VCaP (cell line): ENCODE measurements around the gene NOC3L.

ENCODE experiments used
- H3K27ac ChIP-seq: fragments of 450-650 bp; 2 replicates; pipeline ENCODE4 v1.5.1; 2017
- TF ChIP-seq, protein P1 (sequence below): fragments of 450-650 bp; conservative IDR thresholded peaks from 2 replicates; pipeline ENCODE4 v1.5.1; 2017; ENCODE audit warnings: mild to moderate bottlenecking, moderate library complexity

The NOC3L gene

DNA sequence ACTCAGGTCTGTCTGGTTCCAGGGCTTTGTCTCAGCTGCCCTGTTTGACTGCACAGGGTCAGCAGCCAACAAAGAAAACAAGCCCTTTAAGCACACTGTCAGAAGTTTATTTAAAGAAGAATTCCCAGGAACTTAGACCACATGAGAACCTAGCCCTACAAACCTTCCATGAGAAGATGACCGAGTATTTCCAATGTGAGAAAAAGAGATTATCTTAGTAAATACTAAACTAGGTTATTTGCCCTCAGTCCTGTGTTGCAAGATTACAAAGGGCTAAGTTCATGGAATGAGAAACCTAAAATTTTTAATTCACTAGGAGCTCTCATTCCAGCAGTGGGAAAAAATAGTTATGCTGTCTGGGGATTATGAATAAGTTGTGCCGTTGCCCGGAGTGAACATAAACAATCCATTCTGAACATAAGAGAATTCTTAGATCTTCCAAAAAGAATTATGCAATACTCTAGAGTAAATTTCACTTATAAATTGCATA lies 46.7 kb downstream of the NOC3L start:
- H3K27ac ChIP-seq: no peak overlapping the region
- TF ChIP-seq, protein P1, sequence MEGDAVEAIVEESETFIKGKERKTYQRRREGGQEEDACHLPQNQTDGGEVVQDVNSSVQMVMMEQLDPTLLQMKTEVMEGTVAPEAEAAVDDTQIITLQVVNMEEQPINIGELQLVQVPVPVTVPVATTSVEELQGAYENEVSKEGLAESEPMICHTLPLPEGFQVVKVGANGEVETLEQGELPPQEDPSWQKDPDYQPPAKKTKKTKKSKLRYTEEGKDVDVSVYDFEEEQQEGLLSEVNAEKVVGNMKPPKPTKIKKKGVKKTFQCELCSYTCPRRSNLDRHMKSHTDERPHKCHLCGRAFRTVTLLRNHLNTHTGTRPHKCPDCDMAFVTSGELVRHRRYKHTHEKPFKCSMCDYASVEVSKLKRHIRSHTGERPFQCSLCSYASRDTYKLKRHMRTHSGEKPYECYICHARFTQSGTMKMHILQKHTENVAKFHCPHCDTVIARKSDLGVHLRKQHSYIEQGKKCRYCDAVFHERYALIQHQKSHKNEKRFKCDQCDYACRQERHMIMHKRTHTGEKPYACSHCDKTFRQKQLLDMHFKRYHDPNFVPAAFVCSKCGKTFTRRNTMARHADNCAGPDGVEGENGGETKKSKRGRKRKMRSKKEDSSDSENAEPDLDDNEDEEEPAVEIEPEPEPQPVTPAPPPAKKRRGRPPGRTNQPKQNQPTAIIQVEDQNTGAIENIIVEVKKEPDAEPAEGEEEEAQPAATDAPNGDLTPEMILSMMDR: no peak

DNA sequence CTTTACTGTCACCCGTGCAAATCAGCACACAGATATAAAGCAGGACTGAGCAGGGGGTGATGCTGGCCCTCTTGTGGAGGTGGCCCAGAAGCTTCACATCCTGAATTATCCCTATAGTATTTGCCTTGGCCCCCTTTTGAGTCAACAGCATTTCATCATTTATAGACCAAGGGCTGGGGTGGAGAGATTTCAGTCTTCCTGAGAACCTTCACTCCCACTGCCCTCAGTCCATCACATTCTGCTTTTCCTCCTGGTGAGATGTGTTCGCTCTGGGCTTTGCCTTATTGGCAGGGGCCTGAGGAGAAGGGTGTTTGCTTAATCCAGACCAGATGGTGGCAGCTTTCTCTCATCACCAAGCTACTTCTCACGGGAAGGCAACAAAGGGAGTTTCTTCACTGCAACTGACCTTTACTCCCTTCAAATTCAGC lies 47.7 kb downstream of the NOC3L start:
- H3K27ac ChIP-seq: no peak overlapping the region
- TF ChIP-seq, protein P1: no peak

DNA sequence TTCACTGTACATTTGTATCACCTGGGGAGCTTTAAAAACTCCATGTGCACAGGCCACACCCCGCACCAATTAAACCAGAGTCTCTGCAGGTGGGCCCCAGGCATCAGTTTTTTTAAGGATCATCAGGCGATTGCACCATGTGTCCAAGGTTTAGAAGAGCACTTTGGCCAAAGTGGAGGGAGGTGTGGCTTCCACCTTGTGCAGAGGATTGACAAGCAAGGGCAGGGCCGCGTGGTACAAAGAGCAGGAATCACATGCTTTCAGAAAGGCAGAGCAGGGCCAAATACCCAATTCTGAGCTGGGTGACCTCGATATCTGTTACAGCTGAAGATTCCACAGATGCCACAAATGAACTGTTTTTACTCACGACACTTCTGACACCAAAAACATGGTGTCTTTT lies 52.4 kb downstream of the NOC3L start:
- TF ChIP-seq, protein P1: no peak
- no peak overlapping the region for H3K27ac ChIP-seq

DNA sequence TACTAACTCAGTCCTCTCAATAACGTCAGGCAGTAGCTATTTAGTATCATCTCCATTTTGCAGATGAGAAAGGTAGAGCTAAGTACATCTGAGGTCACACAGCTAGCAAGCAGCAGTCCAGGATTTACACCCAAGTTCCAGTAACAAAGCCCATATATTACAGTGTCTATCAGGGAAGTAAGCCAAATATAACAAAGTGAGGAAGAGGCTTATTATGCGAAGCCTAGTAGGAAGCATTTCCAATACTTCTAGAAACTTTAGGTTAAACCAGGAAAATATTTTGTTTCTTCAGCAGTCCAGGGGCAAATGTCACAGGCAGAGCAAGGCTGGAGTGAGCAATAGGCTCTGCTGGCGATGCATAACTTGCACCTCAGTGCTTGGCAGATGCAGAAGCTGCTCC lies 53.9 kb downstream of the NOC3L start:
- no peak overlapping the region for H3K27ac ChIP-seq
- TF ChIP-seq, protein P1: no peak

DNA sequence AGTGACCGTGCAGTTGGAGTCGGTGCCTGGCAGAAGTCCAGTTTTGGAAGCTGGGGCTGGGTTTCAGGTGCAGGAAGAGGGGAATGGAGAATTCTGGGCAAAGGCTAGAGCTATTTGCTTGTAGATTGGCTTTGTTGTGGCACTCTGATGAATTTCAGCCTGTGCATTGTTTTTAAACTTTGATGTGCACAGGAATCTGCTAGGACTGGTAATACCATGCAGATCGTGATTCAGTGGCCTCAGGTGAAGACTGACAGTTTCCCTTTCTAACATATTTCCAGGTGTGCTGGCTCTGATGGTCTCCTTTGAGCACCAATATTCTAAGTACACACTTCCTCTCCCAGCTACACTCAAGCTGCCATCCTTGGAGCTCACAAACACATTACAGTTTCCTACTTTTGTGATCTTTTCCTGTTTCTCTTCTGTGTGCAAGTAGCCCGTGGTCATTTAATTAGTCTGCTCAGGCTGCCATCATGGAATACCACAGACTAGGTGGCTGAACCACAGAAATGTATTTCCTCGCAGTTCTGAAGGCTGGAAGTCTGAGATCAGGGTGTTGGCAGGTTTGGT lies 55.6 kb downstream of the NOC3L start:
- TF ChIP-seq, protein P1: no peak
- no peak overlapping the region for H3K27ac ChIP-seq

DNA sequence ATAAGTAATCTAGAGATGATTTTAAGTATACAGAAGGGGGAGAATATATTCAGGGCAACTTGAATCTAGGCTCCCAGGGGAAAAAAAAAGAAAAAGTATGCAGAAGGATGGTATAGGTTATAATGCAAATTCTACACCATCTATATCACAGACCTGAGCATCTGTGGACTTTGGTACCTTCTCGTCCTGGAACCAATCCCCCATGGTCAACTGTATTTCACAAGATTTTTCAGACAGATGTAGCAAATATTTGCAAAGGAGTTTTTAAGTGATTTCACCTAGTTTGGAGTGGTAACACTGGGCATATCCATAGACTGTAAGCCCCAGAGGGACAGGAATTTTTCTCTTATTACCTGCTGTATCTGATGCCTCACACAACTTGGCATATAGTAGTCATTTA lies 58.8 kb downstream of the NOC3L start:
- TF ChIP-seq, protein P1: no peak

DNA sequence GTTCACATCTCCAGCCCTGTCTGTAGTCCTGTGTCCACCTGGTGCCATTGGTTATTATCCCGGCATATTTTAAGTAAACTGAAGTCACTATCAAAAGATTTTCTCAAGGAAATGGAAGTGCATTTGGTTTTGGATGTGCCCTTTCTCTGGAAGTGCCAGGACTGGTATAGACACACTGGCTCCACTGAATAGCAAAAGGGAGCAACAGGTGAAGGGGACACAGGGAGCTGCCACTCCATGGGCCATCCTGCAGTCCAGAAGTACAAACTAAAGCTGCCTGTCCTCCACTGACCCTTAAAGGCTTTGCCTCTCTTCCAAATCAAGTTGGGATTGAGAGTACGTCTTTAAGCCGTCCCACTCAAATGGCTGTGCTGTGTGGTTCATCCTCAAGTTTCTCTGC lies 62.7 kb downstream of the NOC3L start:
- H3K27ac ChIP-seq: no peak overlapping the region
- TF ChIP-seq, protein P1: no peak

More for the DNA sequence above, 58.8 kb downstream of the NOC3L start:
- no peak overlapping the region for H3K27ac ChIP-seq
